OCI-LY7 (cell line): ENCODE results near the gene FIGN. TPM values are rescaled to one million over a fixed set of nuclear protein-coding genes. Genes with fewer than 3 reads are reported as not detected.

Experiments
- BruUV-seq: library from RNA; stranded (reverse); fragments of 400-500 nt; replicated peaks from 2 replicates; lab custom pipeline; 2021; lab: Mats Ljungman, UMichigan
- CTCF ChIA-PET: fragments of 300-600 bp; sonication (Branson Sonifier 250); formaldehyde crosslinking; loops from one replicate; lab custom pipeline; 2022; ENCODE audit warnings: antibody characterized with exemption; ENCODE audit not compliant: unreplicated experiment; lab: Charles Lee
- POLR2A ChIA-PET: fragments of 300-600 bp; sonication (Branson Sonifier 250); formaldehyde crosslinking; loops from one replicate; lab custom pipeline; 2022; ENCODE audit warnings: antibody characterized with exemption; lab: Charles Lee
- DNase-seq: peaks from one replicate; pipeline ENCODE4 v3.0.0-alpha.2; 2015; ENCODE audit warnings: low spot score
- H2AFZ ChIP-seq: fragments of 200-600 bp; sonication (generic), shearing (Covaris generic); 2 replicates; pipeline ENCODE4 v1.6.1; 2014; ENCODE audit warnings: mild to moderate bottlenecking, antibody characterized with exemption, low read length, moderate library complexity
- H3K27ac ChIP-seq: fragments of 200-600 bp; sonication (generic); 2 replicates; pipeline ENCODE4 v1.5.1; 2014; ENCODE audit warnings: mixed run types, low read depth, mild to moderate bottlenecking, moderate library complexity, low read length, inconsistent platforms; ENCODE audit not compliant: poor library complexity, severe bottlenecking
- H3K36me3 ChIP-seq: fragments of 200-600 bp; sonication (generic); 2 replicates; pipeline ENCODE4 v1.6.1; 2014; ENCODE audit warnings: mild to moderate bottlenecking, antibody characterized with exemption, low read length, moderate library complexity, mixed read lengths; ENCODE audit not compliant: insufficient read depth
- H3K4me1 ChIP-seq: fragments of 200-600 bp; sonication (generic); 2 replicates; pipeline ENCODE4 v1.5.1; 2014; ENCODE audit warnings: mild to moderate bottlenecking, low read length; ENCODE audit not compliant: insufficient read depth, poor library complexity, severe bottlenecking
- H3K4me2 ChIP-seq: fragments of 200-600 bp; sonication (generic); 2 replicates; pipeline ENCODE4 v1.6.1; 2014; ENCODE audit warnings: mild to moderate bottlenecking, low read length
- H3K4me3 ChIP-seq: fragments of 200-600 bp; sonication (generic); 2 replicates; pipeline ENCODE4 v1.5.1; 2014; ENCODE audit warnings: mild to moderate bottlenecking, low read depth, low read length; ENCODE audit not compliant: poor library complexity, severe bottlenecking
- H3K79me2 ChIP-seq: fragments of 200-600 bp; sonication (generic); 2 replicates; pipeline ENCODE4 v1.6.1; 2016; ENCODE audit warnings: low read depth, mild to moderate bottlenecking, low read length, moderate library complexity, mixed read lengths; ENCODE audit not compliant: insufficient read depth
- H3K9me2 ChIP-seq: fragments of 200-600 bp; sonication (generic); 2 replicates; pipeline ENCODE4 v1.6.1; 2016; ENCODE audit warnings: mild to moderate bottlenecking, low read length, mixed read lengths; ENCODE audit not compliant: insufficient read depth
- H3K9me3 ChIP-seq: fragments of 200-600 bp; sonication (generic); 2 replicates; pipeline ENCODE4 v1.6.1; 2014; ENCODE audit warnings: mild to moderate bottlenecking, mixed run types, low read length, mixed read lengths
- H4K20me1 ChIP-seq: fragments of 200-600 bp; sonication (generic); 2 replicates; pipeline ENCODE4 v1.6.1; 2014; ENCODE audit warnings: mild to moderate bottlenecking, antibody characterized with exemption, low read length, moderate library complexity, mixed read lengths; ENCODE audit not compliant: insufficient read depth
- EZH2phosphoT487 ChIP-seq: fragments of 200-600 bp; sonication (generic); IDR thresholded peaks from 2 replicates; pipeline ENCODE4 v1.6.1; 2018; ENCODE audit warnings: low read depth, borderline replicate concordance, mild to moderate bottlenecking, mixed run types, antibody characterized with exemption, low read length, moderate library complexity, mixed read lengths
- intact Hi-C: fragments of 100-400 bp; cut with micrococcal nuclease; formaldehyde crosslinking; loops from one replicate; pipeline ENCODE4 v1.10.0; 2022; ENCODE audit not compliant: unreplicated experiment
- total RNA-seq, 2 experiments: library from RNA; depleted of rRNA in 1 of 2; stranded (reverse); fragments of >200 nt in 1 of 2; shearing (Covaris generic) in 1 of 2; gene quantifications; 2 replicates each; pipeline ENCODE4 v1.2.3, GENCODE V29; 2014 to 2022
- TF ChIP-seq, protein P1 (sequence below): fragments of 200-600 bp; sonication (generic); conservative IDR thresholded peaks from 2 replicates; pipeline ENCODE4 v1.5.1; 2014; ENCODE audit warnings: mild to moderate bottlenecking, antibody characterized with exemption, low read length, moderate library complexity, mixed read lengths

FIGN gene
- total RNA-seq, 2 experiments from 2014 or later, result not detected

GRCh38 chr2:163610817-163611556 is 124.8 kb downstream of the FIGN start:
- Histone ChIP-seq H3K36me3 (no peaks in the 10 kb centered on the region), H3K9me3 (no peaks in the 10 kb centered on the region), H3K4me3 (no peak overlapping the region), H3K4me1 (no peaks in the 10 kb centered on the region), H2AFZ (no peak overlapping the region), H4K20me1 (no peaks in the 10 kb centered on the region), H3K9me2 (no peaks in the 10 kb centered on the region), H3K4me2 (no peak overlapping the region), H3K27ac (no peak overlapping the region), H3K79me2 (no peaks in the 10 kb centered on the region)
- peak; percentile 7 for DNase-seq
- TF ChIP-seq, protein P1, sequence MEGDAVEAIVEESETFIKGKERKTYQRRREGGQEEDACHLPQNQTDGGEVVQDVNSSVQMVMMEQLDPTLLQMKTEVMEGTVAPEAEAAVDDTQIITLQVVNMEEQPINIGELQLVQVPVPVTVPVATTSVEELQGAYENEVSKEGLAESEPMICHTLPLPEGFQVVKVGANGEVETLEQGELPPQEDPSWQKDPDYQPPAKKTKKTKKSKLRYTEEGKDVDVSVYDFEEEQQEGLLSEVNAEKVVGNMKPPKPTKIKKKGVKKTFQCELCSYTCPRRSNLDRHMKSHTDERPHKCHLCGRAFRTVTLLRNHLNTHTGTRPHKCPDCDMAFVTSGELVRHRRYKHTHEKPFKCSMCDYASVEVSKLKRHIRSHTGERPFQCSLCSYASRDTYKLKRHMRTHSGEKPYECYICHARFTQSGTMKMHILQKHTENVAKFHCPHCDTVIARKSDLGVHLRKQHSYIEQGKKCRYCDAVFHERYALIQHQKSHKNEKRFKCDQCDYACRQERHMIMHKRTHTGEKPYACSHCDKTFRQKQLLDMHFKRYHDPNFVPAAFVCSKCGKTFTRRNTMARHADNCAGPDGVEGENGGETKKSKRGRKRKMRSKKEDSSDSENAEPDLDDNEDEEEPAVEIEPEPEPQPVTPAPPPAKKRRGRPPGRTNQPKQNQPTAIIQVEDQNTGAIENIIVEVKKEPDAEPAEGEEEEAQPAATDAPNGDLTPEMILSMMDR, result no peak; the same call in 1 of the 2 replicates
- TF ChIP-seq EZH2phosphoT487, result no peak
- no TSS peak for BruUV-seq
- intact Hi-C loops, result no loop called here
- ChIA-PET CTCF (no interaction called here), POLR2A (interaction anchor here (0.6 to 1.1 kb wide), 3 partner anchors 12 to 168 kb away, joined by 3 to 4 read pairs (median 3); no protein-coding TSS in a partner anchor)

- ChIA-PET CTCF (no interaction called here), POLR2A (no interaction called here)
- Histone ChIP-seq H2AFZ (no peak overlapping the region), H3K4me2 (no peak overlapping the region), H3K27ac (no peak overlapping the region), H4K20me1 (no peaks in the 10 kb centered on the region), H3K36me3 (no peaks in the 10 kb centered on the region), H3K4me3 (no peak overlapping the region), H3K4me1 (no peaks in the 10 kb centered on the region), H3K9me3 (no peaks in the 10 kb centered on the region), H3K79me2 (no peaks in the 10 kb centered on the region), H3K9me2 (no peaks in the 10 kb centered on the region)
- DNase-seq, result no peak
- no TSS peak for BruUV-seq
- TF ChIP-seq, protein P1, result no peak
- no peak for TF ChIP-seq EZH2phosphoT487
- intact Hi-C loops, result no loop called here
Observed at GRCh38 chr2:163607630-163608029, 128.2 kb downstream of the FIGN start.

GRCh38 chr2:163606878-163607277 is 128.9 kb downstream of the FIGN start:
- H3K4me1 ChIP-seq, result no peaks in the 10 kb centered on the region
- H3K27ac ChIP-seq, result no peak overlapping the region
- no peaks in the 10 kb centered on the region for H3K79me2 ChIP-seq
- H3K9me3 ChIP-seq, result no peaks in the 10 kb centered on the region
- H3K36me3 ChIP-seq, result no peaks in the 10 kb centered on the region
- no peak overlapping the region for H2AFZ ChIP-seq
- intact Hi-C loops, result no loop called here
- H3K4me2 ChIP-seq, result no peak overlapping the region
- DNase-seq, result no peak
- H3K9me2 ChIP-seq, result no peaks in the 10 kb centered on the region
- TF ChIP-seq EZH2phosphoT487, result no peak
- TF ChIP-seq, protein P1, result no peak
- ChIA-PET POLR2A (interaction anchor here (0.5 to 0.9 kb wide), 3 partner anchors 13 to 842 kb away, joined by 3 read pairs; no protein-coding TSS in a partner anchor), CTCF (no interaction called here)
- BruUV-seq, result no TSS peak
- H3K4me3 ChIP-seq, result no peak overlapping the region
- H4K20me1 ChIP-seq, result no peaks in the 10 kb centered on the region
